IMR-90 (cell line): ENCODE results near the gene MPIG6B. TPM values are rescaled to one million over a fixed set of nuclear protein-coding genes. Genes with fewer than 3 reads are reported as not detected.

Experiments used
- ATAC-seq: fragments of 200-7000 bp; cut with Tn5 transposase; 2 replicates; pipeline ENCODE4 v1.9.1; 2020; ENCODE audit warnings: low read depth, mild to moderate bottlenecking, moderate library complexity
- BruUV-seq: library from RNA; stranded (reverse); fragments of 400-500 nt; replicated peaks from 2 replicates; lab custom pipeline; 2021; lab: Mats Ljungman, UMichigan
- CTCF ChIA-PET: fragments of 300-600 bp; formaldehyde crosslinking; extraction: SDS; loops from one replicate; lab custom pipeline; 2021; ENCODE audit warnings: antibody characterized with exemption; lab: Yijun Ruan, JAX
- POLR2A ChIA-PET: fragments of 300-600 bp; sonication (Branson Sonifier 250); formaldehyde crosslinking; loops from one replicate; lab custom pipeline; 2022; ENCODE audit warnings: antibody characterized with exemption; ENCODE audit not compliant: unreplicated experiment; lab: Charles Lee
- DNase-seq: peaks from one replicate; pipeline ENCODE4 v3.0.0; 2013
- H2AFZ ChIP-seq: replicated peaks from 2 replicates; pipeline ENCODE3; 2013; ENCODE audit warnings: low read length, mild to moderate bottlenecking; ENCODE audit not compliant: poor library complexity
- H2AK5ac ChIP-seq: 2 replicates; pipeline ENCODE4 v1.6.1; 2013; ENCODE audit warnings: low read depth, low read length, inconsistent platforms
- H2AK9ac ChIP-seq: replicated peaks from 2 replicates; pipeline ENCODE3; 2013; ENCODE audit warnings: mild to moderate bottlenecking, low read depth, low read length, moderate library complexity; ENCODE audit not compliant: poor library complexity
- H2BK120ac ChIP-seq: 2 replicates; pipeline ENCODE4 v1.6.1; 2013; ENCODE audit warnings: low read depth, low read length, inconsistent platforms
- H2BK15ac ChIP-seq: 3 replicates; pipeline ENCODE4 v1.6.1; 2013; ENCODE audit warnings: low read depth, low read length, inconsistent platforms
- H2BK20ac ChIP-seq: 2 replicates; pipeline ENCODE4 v1.6.1; 2013; ENCODE audit warnings: low read depth, mild to moderate bottlenecking, inconsistent platforms, low read length, moderate library complexity
- H2BK5ac ChIP-seq: 2 replicates; pipeline ENCODE4 v1.6.1; 2013; ENCODE audit warnings: mild to moderate bottlenecking, low read depth, low read length, inconsistent platforms; ENCODE audit not compliant: poor library complexity, severe bottlenecking
- H3K14ac ChIP-seq: replicated peaks from 2 replicates; pipeline ENCODE4 v1.6.1; 2013; ENCODE audit warnings: low read depth, low read length, inconsistent platforms
- H3K18ac ChIP-seq: 2 replicates; pipeline ENCODE4 v1.6.1; 2013; ENCODE audit warnings: low read depth, low read length, control low read depth
- H3K23ac ChIP-seq: 2 replicates; pipeline ENCODE4 v1.6.1; 2013; ENCODE audit warnings: low read depth, low read length, inconsistent platforms
- H3K27ac ChIP-seq: 2 replicates; pipeline ENCODE4 v1.5.1; 2013; ENCODE audit warnings: mild to moderate bottlenecking, control low read depth, low read length; ENCODE audit not compliant: insufficient read depth
- H3K27me3 ChIP-seq: 2 replicates; pipeline ENCODE4 v1.6.1; 2013; ENCODE audit warnings: low read length; ENCODE audit not compliant: control insufficient read depth, insufficient read depth
- H3K36me3 ChIP-seq: 2 replicates; pipeline ENCODE4 v1.6.1; 2013; ENCODE audit warnings: low read length, mixed read lengths; ENCODE audit not compliant: control insufficient read depth, insufficient read depth
- H3K4ac ChIP-seq: 2 replicates; pipeline ENCODE4 v1.6.1; 2013; ENCODE audit warnings: low read depth, low read length, inconsistent platforms
- H3K4me1 ChIP-seq: 2 replicates; pipeline ENCODE4 v1.6.1; 2013; ENCODE audit warnings: low read length, mixed read lengths; ENCODE audit not compliant: control insufficient read depth, insufficient read depth
- H3K4me2 ChIP-seq: 2 replicates; pipeline ENCODE4 v1.6.1; 2013; ENCODE audit warnings: low read depth, mild to moderate bottlenecking, control low read depth, low read length, moderate library complexity
- H3K4me3 ChIP-seq: 2 replicates; pipeline ENCODE4 v1.5.1; 2013; ENCODE audit warnings: low read depth, mild to moderate bottlenecking, control low read depth, low read length, moderate library complexity; ENCODE audit not compliant: insufficient read depth
- H3K56ac ChIP-seq: 2 replicates; pipeline ENCODE4 v1.6.1; 2013; ENCODE audit warnings: low read length, inconsistent platforms; ENCODE audit not compliant: insufficient read depth; ENCODE audit errors: extremely low read depth
- H3K79me1 ChIP-seq, 2 experiments: 2 replicates each; pipeline ENCODE4 v1.6.1; 2013; ENCODE audit warnings: low read length in 2 of 2, inconsistent platforms in 1 of 2, low read depth in 1 of 2
- H3K9ac ChIP-seq: 2 replicates; pipeline ENCODE4 v1.6.1; 2013; ENCODE audit warnings: low read depth, low read length, control low read depth
- H3K9me1 ChIP-seq: 2 replicates; pipeline ENCODE4 v1.6.1; 2013; ENCODE audit warnings: low read length, inconsistent platforms; ENCODE audit not compliant: insufficient read depth
- H3K9me3 ChIP-seq: 2 replicates; pipeline ENCODE4 v1.6.1; 2013; ENCODE audit warnings: low read length; ENCODE audit not compliant: control insufficient read depth, insufficient read depth
- H4K20me1 ChIP-seq: 2 replicates; pipeline ENCODE4 v1.6.1; 2013; ENCODE audit warnings: low read length, inconsistent platforms; ENCODE audit not compliant: insufficient read depth
- H4K5ac ChIP-seq: 2 replicates; pipeline ENCODE4 v1.6.1; 2013; ENCODE audit warnings: mild to moderate bottlenecking, low read depth, low read length, control low read depth
- H4K8ac ChIP-seq, 2 experiments: 2 replicates each; pipeline ENCODE4 v1.6.1; 2013; ENCODE audit warnings: low read depth in 2 of 2, low read length in 2 of 2, control low read depth in 1 of 2, inconsistent platforms in 1 of 2
- H4K91ac ChIP-seq: 2 replicates; pipeline ENCODE4 v1.6.1; 2013; ENCODE audit warnings: low read depth, low read length, inconsistent platforms; ENCODE audit not compliant: insufficient read depth
- CTCF ChIP-seq: conservative IDR thresholded peaks from 2 replicates; pipeline ENCODE4 v1.5.1; 2012; ENCODE audit warnings: mild to moderate bottlenecking, low read depth, low read length, improper control_type of control experiment
- NFE2L2 ChIP-seq: fragments of 150-350 bp; IDR thresholded peaks from 2 replicates; pipeline ENCODE4 v1.6.1; 2016; ENCODE audit warnings: low read depth, mild to moderate bottlenecking, low read length
- POLR2A ChIP-seq: IDR thresholded peaks from 2 replicates; pipeline ENCODE4 v1.6.1; 2012; ENCODE audit warnings: mild to moderate bottlenecking, low read depth, low read length
- RCOR1 ChIP-seq: IDR thresholded peaks from 2 replicates; pipeline ENCODE4 v1.6.1; 2012; ENCODE audit warnings: mild to moderate bottlenecking, low read length, improper control_type of control experiment; ENCODE audit not compliant: insufficient replicate concordance
- WGBS, 2 experiments: methylation state at CpG; one replicate each; pipeline versions ENCODE4 v1.1.5 to v1.1.7; 2013; ENCODE audit warnings: missing lambda C conversion rate in 2 of 2; ENCODE audit not compliant: insufficient read length in 1 of 2; ENCODE audit errors: extremely low coverage in 2 of 2; 5-methylcytosine and 5-hydroxymethylcytosine counted together
- dilution Hi-C: fragments of 300-500 bp; cut with HindIII; formaldehyde crosslinking; loops from one replicate; pipeline ENCODE4 v1.14.3; 2018; ENCODE audit warnings: low sequenced_read_pairs; ENCODE audit not compliant: unreplicated experiment
- in situ Hi-C: fragments of 300-500 bp; cut with MboI; formaldehyde crosslinking; loops from 3 replicates; pipeline ENCODE4 v1.14.3; 2019; ENCODE audit warnings: low sequenced_read_pairs, inconsistent platforms, mixed read lengths
- intact Hi-C: fragments of 100-400 bp; cut with micrococcal nuclease; formaldehyde crosslinking; loops from 2 replicates; pipeline ENCODE4 v1.10.0; 2022
- polyA plus RNA-seq, 3 experiments: library from polyadenylated mRNA; depleted of rRNA; stranded (reverse); fragments of >200 nt; gene quantifications; 2 replicates each; pipeline ENCODE4 v1.2.3, GENCODE V29; 2012; ENCODE audit warnings: low replicate concordance in 1 of 3
- total RNA-seq: library from RNA; depleted of rRNA; stranded (reverse); fragments of >200 nt; gene quantifications from 2 replicates; pipeline ENCODE4 v1.2.3, GENCODE V29; 2012

Gene MPIG6B
- total and polyA plus RNA-seq, 2 of the 4 experiments (the other 2 are of a cell fraction), result not detected

GRCh38 chr6:31765559-31765909 is 42.4 kb downstream of the MPIG6B start:
- Histone ChIP-seq H3K4me1 (peaks cover 4% of the 10 kb centered on the region), H2AK5ac (no peak overlapping the region), H4K20me1 (no peaks in the 10 kb centered on the region), H3K27ac (no peak overlapping the region), H2AFZ (no peak overlapping the region), H4K5ac (no peak overlapping the region), H3K18ac (no peak overlapping the region), H3K56ac (no peak overlapping the region), H3K9me1 (peaks cover 9% of the 10 kb centered on the region), H3K27me3 (no peaks in the 10 kb centered on the region), H3K4me2 (no peak overlapping the region), H3K4ac (no peak overlapping the region), H4K8ac (no peak overlapping the region), H2AK9ac (peak overlapping the region; percentile 59), H2BK120ac (no peak overlapping the region), H3K79me1 (no peaks in the 10 kb centered on the region), H3K4me3 (no peak overlapping the region), H3K23ac (no peak overlapping the region), H4K91ac (no peak overlapping the region), H2BK15ac (no peak overlapping the region), H2BK20ac (no peak overlapping the region), H3K9me3 (no peaks in the 10 kb centered on the region), H2BK5ac (no peak overlapping the region), H3K9ac (no peak overlapping the region), H3K14ac (no peak overlapping the region), H3K36me3 (peaks cover 3% of the 10 kb centered on the region; the same call in 1 of the 2 replicates)
- BruUV-seq, result no TSS peak
- intact Hi-C loops (no loop called here), in situ Hi-C loops (no loop called here), dilution Hi-C loops (no loop called here)
- no peak for ATAC-seq
- POLR2A ChIA-PET, result no interaction called here
- no peak for DNase-seq
- CTCF ChIA-PET, result no interaction called here
- no CpG with 5 or more reads among the region's 9 CpGs for WGBS, 2 experiments
- TF ChIP-seq CTCF (no peak), NFE2L2 (no peak), RCOR1 (no peak), POLR2A (no peak)
